Measurements from ENCODE around the gene RPS15.

The RPS15 gene

DNA sequence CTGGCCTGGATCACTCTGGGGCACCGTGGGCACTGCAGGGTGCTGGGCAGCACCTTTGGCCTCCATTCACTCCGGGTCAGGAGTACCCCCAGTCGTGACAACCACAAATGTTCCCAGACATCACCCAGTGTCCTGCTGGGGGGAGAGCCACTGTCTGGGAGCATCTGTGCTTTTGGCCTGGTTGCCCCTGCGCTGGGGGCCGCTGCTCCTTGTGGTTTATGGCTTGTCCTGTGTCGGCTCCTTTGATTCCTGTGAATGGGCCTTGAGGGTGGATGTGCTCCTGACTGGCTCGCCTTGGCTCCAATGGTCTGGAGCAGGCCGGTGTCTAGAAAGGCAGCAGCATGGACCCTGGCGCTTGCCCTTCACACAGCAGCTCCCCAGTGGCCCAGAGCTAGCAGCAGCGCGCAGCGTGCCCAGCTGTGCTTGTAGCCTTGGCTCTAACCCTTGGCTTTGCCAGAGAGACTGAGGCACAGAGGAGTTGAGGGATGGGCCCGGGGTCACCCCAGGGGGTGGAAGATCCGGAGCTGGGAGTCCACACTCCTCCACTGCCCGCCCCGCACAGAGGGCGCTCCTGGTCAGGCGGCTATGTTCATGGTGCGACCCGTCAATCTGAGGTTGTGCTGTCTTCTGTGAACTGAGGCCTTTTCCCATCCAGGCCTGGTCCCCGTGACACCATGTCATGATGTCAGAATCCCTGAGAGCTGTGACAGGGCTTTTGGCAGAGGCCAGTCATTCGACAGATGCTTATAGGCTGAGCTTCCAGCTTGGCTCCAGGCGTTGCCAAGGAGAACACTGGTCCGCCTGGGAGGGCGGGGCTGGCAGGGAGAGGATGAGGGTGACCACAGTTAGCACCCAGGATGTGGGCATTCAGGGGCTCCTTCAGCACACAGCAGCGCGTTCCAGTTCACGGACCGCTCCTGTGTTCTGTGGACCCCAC lies 26.7 kb upstream of the RPS15 start:
- H3K9me2 ChIP-seq (replicated peaks; ENCODE audit: insufficient read depth, low read length) = no peaks in the 10 kb centered on the region
- H3F3A ChIP-seq (ENCODE audit: insufficient read depth, low read length) = peaks cover 29% of the 10 kb centered on the region
- H3K9me3 ChIP-seq (replicated peaks; ENCODE audit: insufficient read depth, low read length) = no peaks in the 10 kb centered on the region
- H3K27ac ChIP-seq (ENCODE audit: low read length) = no peak overlapping the region
- no peak overlapping the region for H3K4me2 ChIP-seq (ENCODE audit: low read depth, low read length)
- peaks cover 49% of the 10 kb centered on the region for H3K4me1 ChIP-seq (ENCODE audit: low read length)
- no peak overlapping the region for H3K9ac ChIP-seq (ENCODE audit: low read length)
- H3K79me2 ChIP-seq (ENCODE audit: low read length) = peaks cover 87% of the 10 kb centered on the region
- peaks cover 18% of the 10 kb centered on the region; the same call in 1 of the 2 replicates for H3K36me3 ChIP-seq (replicated peaks; ENCODE audit: insufficient read depth, low read length)
- TF ChIP-seq EZH2 (optimal IDR thresholded peaks at IDR 0.05; ENCODE audit: low read depth, low read length) = no peak
- TF ChIP-seq, protein P1, sequence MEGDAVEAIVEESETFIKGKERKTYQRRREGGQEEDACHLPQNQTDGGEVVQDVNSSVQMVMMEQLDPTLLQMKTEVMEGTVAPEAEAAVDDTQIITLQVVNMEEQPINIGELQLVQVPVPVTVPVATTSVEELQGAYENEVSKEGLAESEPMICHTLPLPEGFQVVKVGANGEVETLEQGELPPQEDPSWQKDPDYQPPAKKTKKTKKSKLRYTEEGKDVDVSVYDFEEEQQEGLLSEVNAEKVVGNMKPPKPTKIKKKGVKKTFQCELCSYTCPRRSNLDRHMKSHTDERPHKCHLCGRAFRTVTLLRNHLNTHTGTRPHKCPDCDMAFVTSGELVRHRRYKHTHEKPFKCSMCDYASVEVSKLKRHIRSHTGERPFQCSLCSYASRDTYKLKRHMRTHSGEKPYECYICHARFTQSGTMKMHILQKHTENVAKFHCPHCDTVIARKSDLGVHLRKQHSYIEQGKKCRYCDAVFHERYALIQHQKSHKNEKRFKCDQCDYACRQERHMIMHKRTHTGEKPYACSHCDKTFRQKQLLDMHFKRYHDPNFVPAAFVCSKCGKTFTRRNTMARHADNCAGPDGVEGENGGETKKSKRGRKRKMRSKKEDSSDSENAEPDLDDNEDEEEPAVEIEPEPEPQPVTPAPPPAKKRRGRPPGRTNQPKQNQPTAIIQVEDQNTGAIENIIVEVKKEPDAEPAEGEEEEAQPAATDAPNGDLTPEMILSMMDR (IDR thresholded peaks at IDR 0.05; ENCODE audit: low read length) = no peak
- no peak for TF ChIP-seq EZH2phosphoT487 (IDR thresholded peaks at IDR 0.05; ENCODE audit: low read length)
- H4K20me1 ChIP-seq (ENCODE audit: insufficient read depth, low read length) = peaks cover 75% of the 10 kb centered on the region
- no peaks in the 10 kb centered on the region for H3K27me3 ChIP-seq (replicated peaks; ENCODE audit: insufficient read depth, low read length)
- H2AFZ ChIP-seq (ENCODE audit: low read length) = no peak overlapping the region
- H3K4me3 ChIP-seq (ENCODE audit: low read length) = no peak overlapping the region
- no peak for DNase-seq

DNA sequence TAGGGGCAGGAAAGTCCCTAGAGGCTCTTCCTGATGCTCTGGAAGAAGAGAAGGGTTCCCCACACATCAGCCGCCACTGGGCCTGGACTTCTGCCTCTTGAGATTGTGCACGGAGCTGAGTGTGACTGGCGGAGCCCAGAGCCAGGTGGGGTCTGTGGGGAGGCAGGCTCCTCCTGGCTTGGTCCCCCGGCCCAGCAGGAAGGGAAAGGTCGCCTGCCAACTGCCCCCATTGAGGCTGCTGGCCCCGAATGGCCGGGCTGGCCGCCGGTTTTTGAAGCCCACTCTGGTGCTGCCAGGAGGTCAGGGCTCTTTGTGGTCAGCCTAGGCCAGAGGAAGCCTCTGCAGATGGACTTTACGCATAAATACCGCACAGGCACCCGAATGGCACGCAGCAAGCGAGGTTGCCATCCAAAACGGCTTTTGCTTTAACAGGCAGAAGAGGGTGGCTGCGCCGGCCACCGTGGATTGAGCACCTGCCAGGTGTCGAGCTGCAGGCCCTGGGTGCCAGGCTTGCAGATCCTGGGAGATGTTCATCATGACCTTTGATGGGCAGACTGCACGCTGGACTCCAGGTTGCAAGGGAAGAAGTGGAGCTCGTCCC lies 25.8 kb upstream of the RPS15 start:
- H3K27me3 ChIP-seq (replicated peaks; ENCODE audit: insufficient read depth, low read length) = no peaks in the 10 kb centered on the region
- H3K79me2 ChIP-seq (ENCODE audit: low read length) = peaks cover 96% of the 10 kb centered on the region
- H4K20me1 ChIP-seq (ENCODE audit: insufficient read depth, low read length) = peaks cover 84% of the 10 kb centered on the region
- TF ChIP-seq EZH2 (optimal IDR thresholded peaks at IDR 0.05; ENCODE audit: low read depth, low read length) (no peak), EZH2phosphoT487 (IDR thresholded peaks at IDR 0.05; ENCODE audit: low read length) (no peak)
- TF ChIP-seq, protein P1 (IDR thresholded peaks at IDR 0.05; ENCODE audit: low read length) = no peak
- no peak overlapping the region for H2AFZ ChIP-seq (ENCODE audit: low read length)
- no peak overlapping the region for H3K27ac ChIP-seq (ENCODE audit: low read length)
- peaks cover 49% of the 10 kb centered on the region for H3K4me1 ChIP-seq (ENCODE audit: low read length)
- no peaks in the 10 kb centered on the region for H3K9me3 ChIP-seq (replicated peaks; ENCODE audit: insufficient read depth, low read length)
- peaks cover 25% of the 10 kb centered on the region for H3F3A ChIP-seq (ENCODE audit: insufficient read depth, low read length)
- peak overlapping the region; percentile 19; the same call in 1 of the 2 replicates for H3K4me2 ChIP-seq (ENCODE audit: low read depth, low read length)
- H3K4me3 ChIP-seq (ENCODE audit: low read length) = no peak overlapping the region
- no peak for DNase-seq
- H3K36me3 ChIP-seq (replicated peaks; ENCODE audit: insufficient read depth, low read length) = peaks cover 18% of the 10 kb centered on the region; the same call in 1 of the 2 replicates
- H3K9ac ChIP-seq (ENCODE audit: low read length) = no peak overlapping the region
- no peaks in the 10 kb centered on the region for H3K9me2 ChIP-seq (replicated peaks; ENCODE audit: insufficient read depth, low read length)

DNA sequence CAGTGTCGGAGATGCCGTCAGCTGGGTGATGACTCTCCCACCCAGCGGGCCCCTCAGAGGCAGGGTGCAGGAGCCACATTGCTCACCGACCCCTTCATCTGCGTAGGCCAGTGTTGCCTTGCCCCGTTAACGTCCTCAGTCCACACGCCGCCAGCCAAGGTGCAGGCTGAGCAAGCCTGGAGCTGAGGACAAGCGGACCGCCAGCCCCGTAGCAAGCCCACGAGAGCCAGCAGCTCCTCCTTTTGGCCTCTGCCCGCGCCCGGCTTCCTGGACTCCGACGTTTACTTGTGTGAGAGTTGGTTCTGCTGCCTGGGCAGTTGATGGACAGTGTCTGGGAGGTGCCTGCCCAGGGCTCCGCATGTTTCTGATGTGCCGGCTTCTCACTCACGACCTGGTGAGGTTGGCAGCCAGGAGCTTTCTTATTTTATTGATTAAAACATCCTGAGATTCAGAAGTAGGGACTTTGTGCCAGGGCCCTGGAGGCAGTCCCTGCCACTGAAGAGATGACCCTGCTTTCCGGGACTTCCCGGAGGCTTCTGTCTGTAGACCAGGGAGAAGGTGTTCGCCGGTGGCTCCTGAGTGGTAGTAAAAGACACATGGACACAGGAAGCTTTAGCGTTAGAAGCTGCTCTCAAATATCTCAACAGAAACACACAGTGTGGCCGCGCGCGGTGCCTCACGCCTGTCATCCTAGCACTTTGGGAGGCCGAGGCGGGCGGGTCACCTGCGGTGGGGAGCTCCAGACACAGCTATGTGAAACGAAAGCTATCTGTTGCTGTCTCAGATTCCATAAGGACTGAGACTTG lies 25.0 kb upstream of the RPS15 start:
- Histone ChIP-seq H3K4me2 (ENCODE audit: low read depth, low read length) (peak overlapping the region; percentile 19; the same call in 1 of the 2 replicates), H3K27me3 (replicated peaks; ENCODE audit: insufficient read depth, low read length) (no peaks in the 10 kb centered on the region), H3K9ac (ENCODE audit: low read length) (no peak overlapping the region), H3K9me2 (replicated peaks; ENCODE audit: insufficient read depth, low read length) (no peaks in the 10 kb centered on the region), H3K79me2 (ENCODE audit: low read length) (peaks cover 99% of the 10 kb centered on the region), H3K36me3 (replicated peaks; ENCODE audit: insufficient read depth, low read length) (peaks cover 22% of the 10 kb centered on the region; the same call in 1 of the 2 replicates), H3K27ac (ENCODE audit: low read length) (peak overlapping the region; percentile 43; the same call in 1 of the 2 replicates), H3K9me3 (replicated peaks; ENCODE audit: insufficient read depth, low read length) (no peaks in the 10 kb centered on the region), H3K4me3 (ENCODE audit: low read length) (no peak overlapping the region), H4K20me1 (ENCODE audit: insufficient read depth, low read length) (peaks cover 91% of the 10 kb centered on the region), H2AFZ (ENCODE audit: low read length) (no peak overlapping the region), H3F3A (ENCODE audit: insufficient read depth, low read length) (peaks cover 25% of the 10 kb centered on the region), H3K4me1 (ENCODE audit: low read length) (peaks cover 49% of the 10 kb centered on the region)
- TF ChIP-seq, protein P1 (IDR thresholded peaks at IDR 0.05; ENCODE audit: low read length) = no peak
- TF ChIP-seq EZH2 (optimal IDR thresholded peaks at IDR 0.05; ENCODE audit: low read depth, low read length) = no peak
- peak; percentile 64 for DNase-seq

All from MM.1S (cell line).